ENCODE results near the gene POLR2H.

The POLR2H gene

DNA sequence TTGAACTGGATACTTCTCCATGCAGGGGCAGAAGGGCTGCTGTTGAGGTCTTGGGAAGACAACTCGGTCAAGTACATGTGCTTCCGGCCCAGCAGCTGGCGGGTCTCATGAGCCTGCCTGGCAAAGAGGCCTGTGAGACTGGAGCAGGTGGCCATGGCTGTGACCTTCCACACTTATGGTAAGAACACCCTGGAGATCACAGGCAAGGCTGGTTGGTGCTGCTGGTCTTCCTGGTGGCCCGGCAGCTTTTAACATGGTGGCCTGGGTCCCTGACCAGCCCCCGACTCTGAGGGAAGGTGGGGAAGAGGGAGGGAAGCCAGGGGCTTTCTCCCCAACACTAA, 33.8 kb downstream of the POLR2H start:
- DNase-seq (ENCODE audit: low read depth in 2 of 2): no peak
- no peak for TF ChIP-seq CTCF (IDR thresholded peaks at IDR 0.05; ENCODE audit: low read depth, low read length)
- H3K4me3 ChIP-seq (replicated peaks in 1 of 2; ENCODE audit: low read depth in 2 of 2, low read length in 2 of 2): no peak overlapping the region

DNA sequence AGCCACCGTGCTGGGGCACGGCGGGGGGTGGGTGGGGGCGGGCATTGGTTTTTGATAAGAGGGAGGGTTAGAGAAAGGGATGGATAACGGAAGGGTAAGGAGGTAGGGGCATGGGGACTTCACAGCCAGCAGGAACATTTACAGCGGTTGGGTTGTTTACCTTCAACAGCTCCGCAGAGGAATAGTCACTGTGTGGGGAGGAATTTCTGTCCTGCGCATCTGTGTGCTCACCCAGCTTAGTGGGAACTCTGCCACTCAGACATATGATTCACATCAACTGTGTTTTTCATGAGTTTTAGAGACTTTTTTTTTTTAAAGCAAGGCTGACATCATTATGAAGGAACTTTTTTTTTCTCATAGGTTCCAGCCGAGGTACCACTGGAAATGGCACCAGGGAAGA, 37.9 kb downstream of the POLR2H start:
- TF ChIP-seq CTCF (IDR thresholded peaks at IDR 0.05; ENCODE audit: low read depth, low read length): no peak
- peak; percentile 88 to 93 for DNase-seq (ENCODE audit: low read depth in 2 of 2)
- H3K4me3 ChIP-seq (replicated peaks in 1 of 2; ENCODE audit: low read depth in 2 of 2, low read length in 2 of 2): no peak overlapping the region

DNA sequence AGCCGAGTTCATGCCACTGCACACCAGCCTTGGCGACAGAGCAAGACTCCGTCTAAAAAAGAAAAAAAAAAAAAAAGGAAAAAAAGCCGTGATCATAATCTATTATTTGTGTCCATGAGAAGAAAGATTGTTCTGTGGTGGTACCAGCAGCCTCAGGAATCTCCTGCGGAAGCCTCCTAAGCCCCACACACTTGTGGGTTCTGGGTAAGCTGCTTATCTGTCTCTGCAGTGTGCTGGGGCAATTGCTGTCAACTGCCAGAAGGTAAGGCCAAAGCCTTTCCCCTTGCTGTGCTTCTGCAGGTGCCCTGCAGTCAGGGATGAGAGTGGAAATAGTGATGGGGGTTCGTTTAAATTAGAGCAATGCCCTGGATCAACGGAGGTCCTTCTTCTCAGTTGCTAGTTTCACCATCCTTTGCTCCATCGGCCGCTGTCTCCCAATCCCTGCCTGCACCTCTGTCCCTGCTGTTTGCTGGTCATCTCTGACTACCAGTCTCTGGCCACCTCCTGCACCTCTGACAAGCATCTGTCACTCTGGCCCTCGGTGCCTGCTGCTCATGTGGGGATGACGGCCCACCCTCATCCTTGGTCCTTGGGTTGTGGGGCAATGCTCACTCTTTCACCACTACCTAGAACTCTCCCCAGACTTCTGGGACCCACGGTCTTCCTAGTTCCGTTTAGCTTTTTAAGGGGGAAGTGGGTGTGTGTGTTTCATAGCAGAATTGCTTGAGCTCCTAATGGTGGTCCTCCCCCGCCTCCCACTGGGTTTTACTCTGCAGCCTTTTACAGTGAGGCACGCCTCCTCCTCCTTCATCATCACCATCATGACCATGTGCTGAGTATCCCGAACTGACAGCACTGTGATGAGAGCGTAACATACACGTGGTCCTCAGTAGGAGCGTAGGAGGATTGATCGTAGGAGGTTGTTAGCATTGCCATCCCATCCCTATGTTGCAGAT, 43.8 kb downstream of the POLR2H start:
- no peak for TF ChIP-seq CTCF (IDR thresholded peaks at IDR 0.05; ENCODE audit: low read depth, low read length)
- no peak overlapping the region for H3K4me3 ChIP-seq (replicated peaks in 1 of 2; ENCODE audit: low read depth in 2 of 2, low read length in 2 of 2)
- no peak for DNase-seq (ENCODE audit: low read depth in 2 of 2)

- no peak for TF ChIP-seq CTCF (IDR thresholded peaks at IDR 0.05; ENCODE audit: low read depth, low read length)
Measured at GRCh38 chr3:184409331-184409926, 47.9 kb downstream of the POLR2H start.

DNA sequence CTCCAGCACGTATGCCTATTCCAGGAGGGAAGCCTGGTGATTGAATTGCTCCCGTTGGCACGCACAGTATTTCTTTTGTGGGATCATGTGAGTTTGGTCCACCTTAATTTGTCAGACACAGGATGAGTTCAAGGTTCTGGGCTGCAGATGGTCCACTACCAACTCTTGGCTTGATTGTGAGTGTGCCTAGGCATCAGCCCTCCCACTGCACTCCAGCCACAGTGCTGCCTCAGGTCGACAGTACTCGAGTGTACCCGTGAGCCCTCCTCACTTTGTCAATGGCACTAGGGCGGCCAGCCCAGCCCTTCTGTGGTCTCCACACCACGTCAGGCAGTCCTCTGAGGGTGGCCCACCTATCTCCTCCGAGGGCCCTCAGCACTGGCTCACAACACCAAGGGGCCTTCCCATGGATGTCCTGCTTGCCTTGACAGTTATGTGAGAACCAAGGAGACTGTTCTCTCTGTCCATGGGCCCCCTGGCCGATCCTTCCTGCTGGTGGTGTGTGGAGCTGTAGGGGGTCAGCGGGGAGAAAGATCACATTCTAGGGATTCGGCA, 48.5 kb downstream of the POLR2H start:
- no peak for TF ChIP-seq CTCF (IDR thresholded peaks at IDR 0.05; ENCODE audit: low read depth, low read length)
- DNase-seq (ENCODE audit: low read depth in 2 of 2): no peak
- H3K4me3 ChIP-seq (replicated peaks in 1 of 2; ENCODE audit: low read depth in 2 of 2, low read length in 2 of 2): no peak overlapping the region

More at GRCh38 chr3:184409331-184409926, 47.9 kb downstream of the POLR2H start:
- DNase-seq (ENCODE audit: low read depth in 2 of 2): no peak
- no peak overlapping the region for H3K4me3 ChIP-seq (replicated peaks in 1 of 2; ENCODE audit: low read depth in 2 of 2, low read length in 2 of 2)

- H3K4me3 ChIP-seq (replicated peaks in 1 of 2; ENCODE audit: low read depth in 2 of 2, low read length in 2 of 2): no peak overlapping the region
- DNase-seq (ENCODE audit: low read depth in 2 of 2): no peak
Measured at GRCh38 chr3:184414418-184415202, 53.1 kb downstream of the POLR2H start.

More at GRCh38 chr3:184414418-184415202, 53.1 kb downstream of the POLR2H start:
- no peak for TF ChIP-seq CTCF (IDR thresholded peaks at IDR 0.05; ENCODE audit: low read depth, low read length)
